DMS53 treated with DMSO at 0.1 percent for 48 hours (cell line): Measurements from ENCODE around the gene ZNF532.
"Not testable (repeated sequence)": the region's sequence is repeated elsewhere in the genome, so short reads cannot be mapped to it uniquely, and the experiment has no call there.

ENCODE experiments used
- DNase-seq: peaks from one replicate; lab custom pipeline; 2025; ENCODE audit not compliant: unreplicated experiment; lab: John Stamatoyannopoulos, UW

ZNF532 gene, protein sequence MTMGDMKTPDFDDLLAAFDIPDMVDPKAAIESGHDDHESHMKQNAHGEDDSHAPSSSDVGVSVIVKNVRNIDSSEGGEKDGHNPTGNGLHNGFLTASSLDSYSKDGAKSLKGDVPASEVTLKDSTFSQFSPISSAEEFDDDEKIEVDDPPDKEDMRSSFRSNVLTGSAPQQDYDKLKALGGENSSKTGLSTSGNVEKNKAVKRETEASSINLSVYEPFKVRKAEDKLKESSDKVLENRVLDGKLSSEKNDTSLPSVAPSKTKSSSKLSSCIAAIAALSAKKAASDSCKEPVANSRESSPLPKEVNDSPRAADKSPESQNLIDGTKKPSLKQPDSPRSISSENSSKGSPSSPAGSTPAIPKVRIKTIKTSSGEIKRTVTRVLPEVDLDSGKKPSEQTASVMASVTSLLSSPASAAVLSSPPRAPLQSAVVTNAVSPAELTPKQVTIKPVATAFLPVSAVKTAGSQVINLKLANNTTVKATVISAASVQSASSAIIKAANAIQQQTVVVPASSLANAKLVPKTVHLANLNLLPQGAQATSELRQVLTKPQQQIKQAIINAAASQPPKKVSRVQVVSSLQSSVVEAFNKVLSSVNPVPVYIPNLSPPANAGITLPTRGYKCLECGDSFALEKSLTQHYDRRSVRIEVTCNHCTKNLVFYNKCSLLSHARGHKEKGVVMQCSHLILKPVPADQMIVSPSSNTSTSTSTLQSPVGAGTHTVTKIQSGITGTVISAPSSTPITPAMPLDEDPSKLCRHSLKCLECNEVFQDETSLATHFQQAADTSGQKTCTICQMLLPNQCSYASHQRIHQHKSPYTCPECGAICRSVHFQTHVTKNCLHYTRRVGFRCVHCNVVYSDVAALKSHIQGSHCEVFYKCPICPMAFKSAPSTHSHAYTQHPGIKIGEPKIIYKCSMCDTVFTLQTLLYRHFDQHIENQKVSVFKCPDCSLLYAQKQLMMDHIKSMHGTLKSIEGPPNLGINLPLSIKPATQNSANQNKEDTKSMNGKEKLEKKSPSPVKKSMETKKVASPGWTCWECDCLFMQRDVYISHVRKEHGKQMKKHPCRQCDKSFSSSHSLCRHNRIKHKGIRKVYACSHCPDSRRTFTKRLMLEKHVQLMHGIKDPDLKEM (N-terminal part only)

DNA sequence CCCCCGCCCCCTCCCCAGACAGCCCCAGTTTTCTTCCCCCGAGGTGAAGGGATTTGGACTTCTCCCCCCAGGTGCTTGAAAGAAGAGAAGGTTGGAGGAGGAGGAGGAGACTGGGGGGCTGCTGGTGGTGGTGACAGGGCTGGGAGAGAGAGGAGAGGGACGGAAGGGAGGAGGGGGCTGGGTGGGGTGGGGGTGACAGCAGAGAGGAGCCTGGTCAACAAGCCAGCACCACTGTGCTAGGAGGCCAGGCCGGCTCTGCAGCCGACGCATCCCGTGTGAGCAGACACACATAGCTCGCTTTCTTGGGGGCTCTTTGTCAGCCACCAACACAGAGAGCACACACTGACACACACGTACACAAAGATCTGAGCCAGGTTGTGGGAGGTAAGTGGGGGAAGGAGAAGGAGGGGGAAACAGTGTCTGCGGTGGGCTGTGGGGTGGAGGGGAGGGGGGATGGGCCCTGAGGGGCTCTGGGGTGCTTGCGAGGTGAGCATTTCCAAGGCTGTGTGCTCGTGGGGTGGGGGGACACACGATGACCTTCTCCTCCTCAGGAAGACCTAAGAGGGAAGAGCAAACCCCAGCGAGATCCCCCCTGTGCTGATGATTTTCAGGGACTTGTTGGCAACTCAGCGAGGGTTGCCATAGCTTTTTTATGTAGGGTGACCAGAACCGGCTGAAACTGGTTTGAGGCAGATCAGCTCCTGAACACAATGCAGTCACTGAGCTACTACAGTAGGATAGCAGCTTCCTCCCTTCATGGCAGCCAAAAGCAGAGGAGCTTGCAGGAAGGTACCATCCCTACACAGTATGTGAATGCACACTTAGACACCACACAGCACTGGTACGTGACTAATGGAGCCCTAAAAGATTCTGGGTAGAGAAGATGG, at the start of gene ZNF532:
Gene ZNF532 (plus strand): TSS at position 732 of the 887 bp plus-strand sequence. CDS start 53,411 bp downstream, outside the sequence.
- peak; percentile 94 for DNase-seq

DNA sequence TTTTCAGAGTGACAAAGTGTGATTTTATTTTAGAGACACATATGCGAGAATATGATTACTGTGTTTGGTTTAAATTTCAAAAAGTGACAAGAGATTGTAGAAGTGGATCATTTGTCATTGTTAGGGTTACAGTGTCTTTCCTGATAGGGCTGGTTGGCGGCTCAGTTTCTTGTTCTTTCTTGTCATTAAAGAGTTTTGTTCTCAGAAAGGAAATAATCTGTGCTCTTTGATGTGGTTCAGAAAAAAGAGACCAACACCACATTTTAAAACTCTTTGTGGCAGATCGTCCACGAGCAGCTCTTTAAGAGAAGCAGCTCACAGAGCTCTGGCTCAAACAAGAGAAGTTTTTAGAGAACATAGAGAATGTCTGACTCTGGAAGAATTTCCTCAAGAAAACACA, 45.6 kb upstream of the ZNF532 start:
- DNase-seq: no peak

DNA sequence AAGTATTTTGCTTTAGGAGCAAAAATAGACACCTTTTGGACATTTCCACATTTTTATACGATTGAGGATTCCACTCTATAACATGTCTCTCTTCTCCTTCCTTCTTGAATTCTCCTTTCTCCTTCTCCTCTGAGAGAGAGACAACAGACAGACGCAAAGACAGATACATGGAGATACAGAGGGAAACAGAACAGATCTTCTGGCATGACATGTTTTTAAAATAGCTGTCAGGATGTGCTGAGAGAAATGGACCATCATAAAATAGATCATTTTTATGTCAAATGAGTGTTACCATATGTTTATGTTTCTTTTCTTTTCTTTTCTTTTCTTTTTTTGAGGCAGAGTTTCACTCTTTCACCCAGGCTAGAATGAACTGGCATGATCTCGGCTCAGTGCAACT, 44.4 kb upstream of the ZNF532 start:
- DNase-seq: no peak

DNA sequence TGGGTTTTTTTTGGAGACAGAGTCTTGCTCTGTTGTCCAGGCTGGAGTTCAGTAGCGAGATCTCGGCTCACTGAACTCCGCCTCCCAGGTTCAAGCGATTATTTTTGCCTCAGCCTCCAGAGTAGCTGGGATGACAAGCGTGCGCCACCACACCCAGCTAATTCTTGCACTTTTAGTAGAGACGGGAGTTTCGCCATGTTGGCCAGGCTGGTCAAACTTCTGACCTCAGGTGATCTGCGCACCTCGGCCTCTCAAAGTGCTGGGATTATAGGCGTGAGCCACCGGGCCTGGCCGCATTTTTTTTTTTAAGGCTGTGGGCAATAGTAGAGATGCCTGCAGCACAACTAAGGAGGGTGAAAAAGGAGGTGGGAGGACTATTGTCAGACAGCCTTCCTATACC, 41.7 kb upstream of the ZNF532 start:
- no peak for DNase-seq

DNA sequence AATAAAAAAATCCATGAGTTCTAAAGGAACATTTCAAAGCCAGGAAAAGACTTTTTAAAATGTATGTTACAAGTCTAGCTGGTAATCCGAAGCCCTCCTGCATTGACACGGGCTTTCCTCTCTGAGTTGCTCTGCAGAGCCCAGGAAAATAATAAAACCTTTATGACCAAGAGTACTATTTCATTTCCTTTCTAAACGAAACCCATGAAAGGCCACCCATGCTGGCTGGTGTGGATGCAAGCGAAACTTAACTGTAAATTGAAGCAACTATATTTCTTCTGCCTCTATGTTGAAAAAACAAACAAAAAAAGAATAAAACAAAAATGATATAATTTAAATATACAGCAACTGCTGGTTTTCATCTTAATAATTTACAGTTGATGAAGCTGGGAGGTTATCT, 41.3 kb upstream of the ZNF532 start:
- no peak for DNase-seq

DNA sequence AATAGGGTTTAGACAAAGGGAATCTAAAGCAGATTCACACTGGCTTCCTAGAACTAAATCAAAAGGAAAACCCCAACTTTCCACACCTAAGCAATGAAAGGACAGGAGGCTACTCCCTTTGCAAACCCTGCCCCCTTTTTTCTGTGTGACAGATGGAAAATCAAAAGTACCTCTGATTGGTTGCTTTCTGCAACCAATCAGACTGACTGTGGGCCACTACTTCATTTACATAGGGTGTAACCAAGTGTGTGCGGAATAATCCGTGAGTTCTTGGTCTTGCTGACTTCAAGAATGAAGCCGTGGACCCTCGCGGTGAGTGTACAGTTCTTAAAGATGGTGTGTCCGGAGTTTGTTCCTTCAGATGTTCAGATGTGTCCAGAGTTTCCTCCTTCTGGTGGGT, 37.8 kb upstream of the ZNF532 start:
- DNase-seq: not testable (repeated sequence)

DNA sequence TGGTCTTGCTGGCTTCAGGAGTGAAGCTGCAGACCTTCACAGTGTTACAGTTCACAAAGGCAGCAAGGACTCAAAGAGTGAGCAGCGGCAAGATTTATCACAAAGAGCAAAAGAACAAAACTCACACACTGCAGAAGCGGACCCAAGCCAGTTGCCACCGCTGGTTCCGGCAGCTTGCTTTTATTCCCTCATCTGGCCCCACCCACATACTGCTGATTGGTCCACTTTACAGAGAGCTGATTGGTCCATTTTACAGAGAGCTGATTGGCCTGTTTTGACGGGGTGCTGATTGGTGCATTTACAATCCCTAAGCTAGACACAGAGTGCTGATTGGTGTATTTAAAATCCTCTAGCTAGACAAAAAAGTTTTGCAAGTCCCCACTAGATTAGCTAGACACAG, 37.2 kb upstream of the ZNF532 start:
- no peak for DNase-seq

DNA sequence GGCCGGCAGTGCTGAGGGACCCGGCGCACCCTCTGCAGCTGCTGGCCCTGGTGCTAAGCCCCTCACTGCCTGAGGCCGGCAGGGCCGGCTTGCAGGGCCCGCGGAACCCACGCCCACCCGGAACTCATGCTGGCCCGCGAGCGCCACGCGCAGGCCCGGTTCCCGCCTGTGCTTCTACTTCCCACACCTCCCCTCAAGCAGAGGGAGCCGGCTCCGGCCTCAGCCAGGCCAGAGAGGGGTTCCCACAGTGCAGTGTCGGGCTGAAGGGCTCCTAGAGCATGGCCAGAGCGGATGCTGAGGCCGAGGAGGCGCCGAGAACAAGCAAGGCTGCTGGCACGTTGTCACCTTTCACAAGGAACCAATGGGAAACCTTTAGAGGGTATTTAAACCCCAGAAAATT, 36.8 kb upstream of the ZNF532 start:
- no peak for DNase-seq

DNA sequence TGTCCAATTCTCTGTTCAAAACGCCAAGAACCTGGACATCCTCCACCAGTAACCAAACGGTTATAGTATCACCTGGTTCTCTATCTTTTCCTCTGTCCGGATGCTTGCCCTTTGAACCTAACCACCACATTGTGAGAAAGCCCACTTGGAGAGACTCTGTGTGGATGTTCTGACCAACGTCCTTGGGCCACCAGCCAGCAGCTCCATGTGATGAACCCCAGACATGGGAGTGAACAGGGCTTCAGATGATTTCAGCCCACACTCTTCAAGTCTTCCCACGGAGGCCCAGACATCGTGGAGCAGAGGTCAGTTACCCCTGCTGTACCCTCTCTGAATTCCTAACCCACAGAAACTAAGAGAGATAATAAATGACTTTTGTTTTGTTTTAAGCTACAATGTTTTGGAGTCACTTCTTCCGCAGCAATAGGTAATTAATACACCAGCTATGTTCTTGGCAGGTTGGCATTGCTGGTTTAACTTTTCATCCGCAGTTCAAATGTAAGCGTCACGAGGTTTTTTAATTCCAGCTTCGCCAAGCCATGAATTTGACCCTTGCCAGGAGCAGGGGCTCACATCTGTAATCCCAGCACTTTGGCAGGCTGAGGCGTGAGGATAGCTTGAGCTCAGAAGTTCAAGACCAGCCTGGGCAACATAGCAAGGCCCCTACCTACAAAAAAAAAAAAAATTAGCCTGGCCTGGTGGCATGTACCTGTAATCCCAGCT, 36.1 kb upstream of the ZNF532 start:
- DNase-seq: no peak

DNA sequence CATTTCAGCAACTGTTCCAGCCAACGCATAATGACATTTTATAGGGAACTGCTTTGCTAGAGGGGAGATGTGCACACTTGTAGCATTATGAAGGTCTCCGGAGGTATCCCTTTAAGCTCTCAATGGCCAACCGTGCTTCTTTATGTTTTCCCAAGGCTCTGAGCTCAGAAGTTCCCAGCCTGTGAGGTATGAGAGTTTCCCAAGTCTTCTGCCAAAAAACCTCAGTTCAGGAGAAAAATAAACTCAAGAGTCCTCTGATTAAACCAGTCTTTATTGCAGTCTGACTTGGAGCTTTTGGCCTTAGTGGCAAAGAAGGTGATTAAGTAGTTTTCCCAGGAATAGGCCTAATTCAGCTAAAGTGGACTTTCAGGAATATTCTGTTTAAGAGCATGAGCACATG, 35.4 kb upstream of the ZNF532 start:
- DNase-seq: no peak

DNA sequence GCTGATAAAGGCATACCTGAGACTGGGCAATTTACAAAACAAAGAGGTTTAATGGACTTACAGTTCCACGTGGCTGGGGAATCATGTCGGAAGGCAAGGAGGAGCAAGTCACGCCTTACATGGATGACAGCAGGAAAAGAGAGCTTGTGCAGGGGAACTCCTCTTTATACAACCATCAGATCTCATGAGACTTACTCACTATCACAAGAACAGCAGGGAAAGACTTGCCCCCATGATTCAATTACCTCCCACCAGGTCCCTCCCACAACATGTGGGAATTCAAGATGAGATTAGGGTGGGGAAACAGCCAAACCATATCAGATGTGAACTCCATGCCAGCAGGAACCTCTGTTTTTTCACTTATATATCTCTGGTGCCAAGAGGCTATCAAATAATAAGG, 34.8 kb upstream of the ZNF532 start:
- DNase-seq: not testable (repeated sequence)

DNA sequence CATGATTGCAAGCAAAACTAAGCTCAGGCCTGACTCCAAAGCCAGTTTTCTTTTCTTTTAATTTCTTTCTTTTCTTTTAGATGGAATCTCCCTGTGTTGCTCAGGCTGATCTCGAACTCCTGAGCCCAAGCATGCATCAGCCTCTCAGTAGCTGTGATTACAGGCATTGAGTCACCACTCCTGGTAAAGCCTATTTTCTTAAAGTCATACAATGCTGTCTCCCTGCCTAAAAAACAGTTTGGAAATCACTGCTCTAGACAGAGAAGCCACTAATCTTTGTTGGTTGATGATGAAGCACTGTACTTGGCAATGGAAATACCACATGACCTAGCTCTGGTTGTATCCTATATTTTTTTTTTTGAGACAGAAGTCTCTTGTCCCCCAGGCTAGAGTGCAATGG, 33.1 kb upstream of the ZNF532 start:
- DNase-seq: no peak

DNA sequence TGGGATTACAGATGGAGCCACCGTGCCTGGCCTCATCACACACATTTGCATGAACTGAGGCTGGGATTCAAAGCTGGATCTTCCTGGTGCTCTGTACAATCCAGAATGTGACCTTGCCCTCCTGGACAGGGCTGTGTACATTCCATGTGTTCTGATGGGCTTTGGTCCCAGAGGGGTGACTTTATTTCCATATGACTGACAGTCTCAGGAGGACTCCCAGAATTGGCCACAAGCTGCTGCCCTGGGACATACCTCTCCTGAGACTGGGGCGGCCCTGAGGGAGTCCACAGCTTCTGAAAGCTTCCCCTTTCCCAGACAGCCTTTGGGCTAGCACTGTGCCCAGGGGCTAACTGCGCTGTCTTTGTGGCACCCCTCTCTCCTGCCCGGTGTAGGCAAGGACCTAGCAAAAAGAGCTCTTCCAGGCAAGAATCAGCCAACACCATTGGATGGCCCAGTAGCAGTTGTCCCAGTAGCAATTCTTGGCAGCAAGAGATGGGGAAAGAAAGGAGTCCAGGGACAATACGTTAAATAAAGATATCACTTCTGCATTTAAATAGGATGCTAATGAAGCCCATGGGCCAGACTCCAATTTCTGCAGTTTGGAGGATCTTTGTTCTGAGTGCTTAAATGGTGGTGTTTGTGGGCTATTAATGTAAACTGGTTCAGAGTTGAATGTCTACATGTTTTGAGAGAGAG, 26.4 kb upstream of the ZNF532 start:
- no peak for DNase-seq

DNA sequence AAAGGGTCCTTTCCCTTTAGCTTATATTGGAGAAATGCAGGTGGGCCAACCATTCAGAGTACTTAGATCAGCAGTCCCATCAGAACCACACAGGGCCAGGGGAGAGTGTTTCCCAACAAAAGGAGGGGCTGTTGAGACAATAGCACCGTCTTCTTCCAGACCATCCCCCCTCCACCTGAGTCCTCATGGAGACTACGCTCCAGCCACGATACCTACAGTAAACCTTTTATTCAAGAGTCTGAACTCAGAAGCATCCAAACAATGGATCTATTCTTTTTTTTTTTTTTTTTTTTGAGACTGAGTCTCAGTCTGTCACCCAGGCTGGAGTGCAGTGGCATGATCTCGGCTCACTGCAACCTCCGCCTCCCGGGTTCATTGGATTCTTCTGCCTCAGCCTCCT, 25.7 kb upstream of the ZNF532 start:
- DNase-seq: no peak

DNA sequence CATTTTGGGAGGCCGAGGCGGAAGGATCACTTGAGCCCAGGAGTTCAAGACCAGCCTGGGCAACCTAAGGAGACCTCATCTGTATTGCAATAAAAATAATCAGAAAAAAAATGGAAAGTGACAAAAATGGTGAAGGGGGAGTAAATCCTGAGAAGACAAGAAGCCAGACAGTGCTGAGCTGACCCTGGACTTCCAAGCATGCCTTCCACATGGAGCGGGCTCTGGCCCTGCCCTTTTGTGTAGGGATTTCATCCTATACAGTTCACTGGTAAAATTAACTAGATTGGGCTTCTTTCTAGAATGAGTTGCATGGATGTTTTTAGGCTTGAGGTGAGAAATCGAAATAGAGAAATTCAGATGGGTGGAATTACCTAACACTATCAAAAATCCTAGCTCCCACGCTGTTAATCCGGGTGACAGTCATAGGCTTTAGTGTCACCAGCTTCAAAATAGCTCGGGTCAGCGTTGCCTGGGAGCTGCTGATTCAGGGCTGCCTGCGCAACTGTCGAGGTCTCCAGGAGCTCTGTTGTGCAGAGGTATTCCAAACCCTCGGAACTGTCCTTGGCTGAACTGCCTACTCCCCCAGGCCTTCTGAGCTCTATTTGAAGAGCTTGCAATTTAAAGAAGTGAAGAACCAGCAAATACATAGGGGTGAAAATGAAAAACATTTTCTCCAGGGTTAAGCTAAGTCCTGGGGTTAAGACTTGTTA, 21.5 kb upstream of the ZNF532 start:
- no peak for DNase-seq

DNA sequence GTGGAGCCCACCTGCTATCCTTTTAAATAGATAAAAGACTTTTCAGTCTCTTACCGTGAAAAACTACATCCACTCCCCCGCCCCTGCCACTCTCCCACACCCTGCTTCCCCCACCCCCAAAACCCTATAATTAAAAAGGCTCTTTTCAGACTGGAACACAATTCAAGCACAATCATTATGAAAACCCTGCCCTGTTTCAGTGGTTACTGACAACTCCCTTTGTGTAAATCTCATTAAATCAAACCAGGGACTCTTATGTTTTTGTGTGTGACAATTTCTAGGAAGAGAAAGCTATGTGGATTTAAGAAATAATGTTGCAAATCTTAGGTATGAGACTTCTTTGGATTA, 21.0 kb upstream of the ZNF532 start:
- DNase-seq: no peak

DNA sequence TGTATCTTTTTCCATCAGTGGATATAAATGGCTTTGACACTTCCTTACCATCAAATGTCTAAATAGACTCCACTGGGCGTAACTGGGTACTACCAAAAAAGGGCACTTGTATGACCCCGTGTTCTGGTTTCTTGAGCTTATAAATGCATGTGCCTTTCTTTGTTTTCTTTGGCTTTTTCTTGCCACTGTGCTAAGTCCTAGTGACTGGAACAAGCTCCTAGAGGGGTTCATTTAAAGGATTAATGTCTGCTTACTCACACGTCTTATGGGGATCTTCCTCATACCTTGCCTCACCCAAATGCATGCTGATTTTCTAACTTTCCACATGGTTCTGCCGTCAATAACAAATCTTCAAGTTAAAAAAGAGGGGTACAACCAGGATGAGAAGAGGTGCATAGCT, 19.8 kb upstream of the ZNF532 start:
- DNase-seq: no peak

DNA sequence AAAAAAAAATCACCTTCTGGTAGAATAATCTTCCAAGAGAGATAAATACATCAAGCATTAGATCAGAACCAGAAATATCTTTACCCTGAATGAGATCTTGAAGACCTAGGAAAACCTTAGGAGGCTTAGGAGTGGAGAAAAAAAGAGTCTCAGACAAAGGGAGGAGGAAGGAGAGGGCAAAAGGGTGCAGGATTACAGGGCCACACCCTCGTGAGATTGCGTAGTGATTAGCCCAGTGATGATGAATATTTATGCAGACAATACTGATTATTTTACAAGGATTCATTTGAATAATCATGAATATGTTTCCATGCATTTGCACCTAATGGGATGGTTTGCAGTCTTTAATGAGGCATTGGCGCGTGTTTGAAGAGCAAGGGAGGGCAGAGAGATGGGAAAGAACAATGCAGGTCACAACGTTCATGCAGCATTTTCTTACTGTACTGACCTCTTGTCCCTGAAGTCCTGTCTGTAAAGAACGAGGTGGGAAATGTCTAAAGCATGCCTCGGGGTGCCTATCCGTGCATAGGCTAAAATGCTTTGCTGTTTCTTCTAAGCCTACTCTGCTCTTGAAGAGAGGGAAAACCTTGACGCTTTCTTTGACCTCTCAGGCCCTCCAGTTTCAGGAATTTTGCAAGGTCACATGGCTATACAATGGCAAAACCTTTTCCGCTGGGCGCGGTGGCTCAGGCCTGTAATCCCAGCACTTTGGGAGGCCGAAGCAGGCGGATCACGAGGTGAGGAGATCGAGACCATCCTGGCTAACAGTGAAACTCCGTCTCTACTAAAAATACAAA, 18.6 kb upstream of the ZNF532 start:
- no peak for DNase-seq
